Mesenchymal stem cell (in vitro differentiated cells and primary cell): ENCODE data around the gene MAP4K5.

ENCODE experiments used
- DNase-seq: peaks from one replicate; pipeline ENCODE4 v3.0.0-alpha.2; 2013
- H2AFZ ChIP-seq: one replicate; pipeline ENCODE4 v1.6.1; 2013; ENCODE audit warnings: low read depth, mild to moderate bottlenecking, control low read depth, inconsistent platforms, low read length, moderate library complexity
- H2AK5ac ChIP-seq: 2 replicates; pipeline ENCODE4 v1.6.1; 2013; ENCODE audit warnings: low read length, moderate library complexity, mild to moderate bottlenecking, inconsistent platforms; ENCODE audit not compliant: severe bottlenecking
- H2BK120ac ChIP-seq: one replicate; pipeline ENCODE4 v1.6.1; 2013; ENCODE audit warnings: low read depth, mild to moderate bottlenecking, inconsistent platforms, low read length, moderate library complexity
- H2BK12ac ChIP-seq, 2 experiments: one replicate each; pipeline ENCODE4 v1.6.1; 2013; ENCODE audit warnings: inconsistent platforms in 2 of 2, low read length in 2 of 2, mild to moderate bottlenecking in 2 of 2, moderate library complexity in 2 of 2, control low read depth in 1 of 2
- H2BK15ac ChIP-seq: one replicate; pipeline ENCODE4 v1.6.1; 2013; ENCODE audit warnings: mild to moderate bottlenecking, low read depth, inconsistent platforms; ENCODE audit not compliant: poor library complexity, severe bottlenecking
- H2BK5ac ChIP-seq: 2 replicates; pipeline ENCODE4 v1.6.1; 2013; ENCODE audit warnings: low read depth, mild to moderate bottlenecking, low read length, control low read depth, inconsistent platforms; ENCODE audit not compliant: poor library complexity, severe bottlenecking
- H3K14ac ChIP-seq, 2 experiments: one replicate each; pipeline ENCODE4 v1.6.1; 2013; ENCODE audit warnings: inconsistent platforms in 2 of 2, low read length in 2 of 2, control low read depth in 1 of 2, mild to moderate bottlenecking in 1 of 2, moderate library complexity in 1 of 2
- H3K18ac ChIP-seq, 2 experiments: one replicate each; pipeline ENCODE4 v1.6.1; 2013; ENCODE audit warnings: inconsistent platforms in 2 of 2, low read length in 2 of 2, control low read depth in 1 of 2, low read depth in 1 of 2, mild to moderate bottlenecking in 1 of 2
- H3K23ac ChIP-seq, 2 experiments: one replicate each; pipeline ENCODE4 v1.6.1; 2013; ENCODE audit warnings: inconsistent platforms in 2 of 2, low read length in 2 of 2, mild to moderate bottlenecking in 2 of 2, moderate library complexity in 2 of 2, control low read depth in 1 of 2
- H3K27ac ChIP-seq: 2 replicates; pipeline ENCODE4 v1.5.1; 2013; ENCODE audit warnings: mild to moderate bottlenecking, moderate library complexity, low read length, control low read depth, inconsistent platforms; ENCODE audit not compliant: poor library complexity, severe bottlenecking
- H3K27me3 ChIP-seq, 2 experiments: 2 replicates each; pipeline versions ENCODE4 v1.6.1 to v1.7.0; 2013; ENCODE audit warnings: low read length in 2 of 2, mild to moderate bottlenecking in 2 of 2, moderate library complexity in 2 of 2, control low read depth in 1 of 2, inconsistent platforms in 1 of 2; ENCODE audit not compliant: control insufficient read depth in 1 of 2, insufficient read depth in 1 of 2
- H3K36me3 ChIP-seq, 2 experiments: 2 replicates each; pipeline versions ENCODE4 v1.6.1 to v1.7.0; 2013; ENCODE audit warnings: low read length in 2 of 2, control low read depth in 1 of 2, inconsistent platforms in 1 of 2, low read depth in 1 of 2, mild to moderate bottlenecking in 1 of 2; ENCODE audit not compliant: insufficient read depth in 2 of 2, control insufficient read depth in 1 of 2
- H3K4ac ChIP-seq, 2 experiments: one replicate each; pipeline ENCODE4 v1.6.1; 2013; ENCODE audit warnings: inconsistent platforms in 2 of 2, low read length in 2 of 2, mild to moderate bottlenecking in 2 of 2, moderate library complexity in 2 of 2, control low read depth in 1 of 2, low read depth in 1 of 2
- H3K4me1 ChIP-seq: 2 replicates; pipeline ENCODE4 v1.6.1; 2013; ENCODE audit warnings: low read depth, low read length, control low read depth; ENCODE audit not compliant: control insufficient read depth, insufficient read depth
- H3K4me2 ChIP-seq: 2 replicates; pipeline ENCODE4 v1.6.1; 2013; ENCODE audit warnings: low read length, mild to moderate bottlenecking, inconsistent platforms; ENCODE audit not compliant: poor library complexity, severe bottlenecking
- H3K4me3 ChIP-seq, 2 experiments: 2 replicates each; pipeline versions ENCODE4 v1.5.1 to v1.7.0; 2013; ENCODE audit warnings: low read length in 2 of 2, mild to moderate bottlenecking in 2 of 2, control low read depth in 1 of 2, low read depth in 1 of 2; ENCODE audit not compliant: insufficient read depth in 1 of 2
- H3K79me1 ChIP-seq: replicated peaks from 2 replicates; pipeline ENCODE4 v1.6.1; 2013; ENCODE audit warnings: mild to moderate bottlenecking, control low read depth, low read length, inconsistent platforms; ENCODE audit not compliant: poor library complexity, severe bottlenecking
- H3K9ac ChIP-seq: 2 replicates; pipeline ENCODE4 v1.7.0; 2013; ENCODE audit warnings: mild to moderate bottlenecking, low read length, moderate library complexity
- H3K9me3 ChIP-seq: 2 replicates; pipeline ENCODE4 v1.7.0; 2013; ENCODE audit warnings: mild to moderate bottlenecking, low read length; ENCODE audit not compliant: control insufficient read depth
- H4K8ac ChIP-seq: one replicate; pipeline ENCODE4 v1.6.1; 2013; ENCODE audit warnings: inconsistent platforms, mild to moderate bottlenecking, low read length, moderate library complexity
- H4K91ac ChIP-seq: one replicate; pipeline ENCODE4 v1.6.1; 2013; ENCODE audit warnings: mild to moderate bottlenecking, low read length, inconsistent platforms
- WGBS: methylation state at CpG from one replicate; pipeline ENCODE4 v1.1.7; 2013; ENCODE audit warnings: mixed read lengths; 5-methylcytosine and 5-hydroxymethylcytosine counted together

The MAP4K5 gene

GRCh38 chr14:50410071-50410470, 122.3 kb downstream of the MAP4K5 start:
- Histone ChIP-seq H3K9me3 (no peaks in the 10 kb centered on the region), H3K79me1 (no peaks in the 10 kb centered on the region), H2BK15ac (no peak overlapping the region), H3K36me3 (peaks cover 0 to 3% of the 10 kb centered on the region in 2 experiments), H4K91ac (no peak overlapping the region), H3K4me2 (no peak overlapping the region), H3K27me3 (no peaks in the 10 kb centered on the region), H3K18ac (no peak overlapping the region), H3K9ac (no peak overlapping the region), H3K23ac (no peak overlapping the region), H3K14ac (no peak overlapping the region), H2BK120ac (no peak overlapping the region), H3K4ac (no peak overlapping the region), H3K4me3 (no peak overlapping the region), H2BK5ac (no peak overlapping the region), H2BK12ac (no peak overlapping the region), H4K8ac (peak overlapping the region; percentile 27), H2AFZ (no peak overlapping the region), H3K4me1 (no peaks in the 10 kb centered on the region), H2AK5ac (no peak overlapping the region), H3K27ac (no peak overlapping the region)
- 95% methylated on average over 1 of the region's 3 CpGs for WGBS
- no peak for DNase-seq

GRCh38 chr14:50407111-50407812, 125.1 kb downstream of the MAP4K5 start:
- Histone ChIP-seq H2AFZ (no peak overlapping the region), H3K27ac (no peak overlapping the region), H3K14ac (no peak overlapping the region), H4K8ac (no peak overlapping the region), H3K4me2 (no peak overlapping the region), H2BK5ac (no peak overlapping the region), H3K23ac (no peak overlapping the region), H3K18ac (no peak overlapping the region), H2BK120ac (no peak overlapping the region), H3K9ac (no peak overlapping the region), H2BK12ac (no peak overlapping the region), H3K27me3 (no peaks in the 10 kb centered on the region), H2BK15ac (no peak overlapping the region), H3K79me1 (no peaks in the 10 kb centered on the region), H4K91ac (no peak overlapping the region), H3K36me3 (no peaks in the 10 kb centered on the region), H3K9me3 (no peaks in the 10 kb centered on the region), H2AK5ac (no peak overlapping the region), H3K4me3 (no peak overlapping the region), H3K4me1 (peaks cover 1% of the 10 kb centered on the region), H3K4ac (no peak overlapping the region)
- WGBS: 99% methylated on average over 6 of the region's 6 CpGs
- no peak for DNase-seq

- Histone ChIP-seq H3K4me1 (peaks cover 11% of the 10 kb centered on the region), H2BK12ac (peak overlapping the region in 1 of 2 experiments; percentile 34), H2BK5ac (no peak overlapping the region), H2AK5ac (no peak overlapping the region), H4K91ac (no peak overlapping the region), H3K4me3 (no peak overlapping the region), H4K8ac (no peak overlapping the region), H3K14ac (no peak overlapping the region), H2AFZ (no peak overlapping the region), H3K18ac (no peak overlapping the region), H3K79me1 (no peaks in the 10 kb centered on the region), H3K9ac (no peak overlapping the region), H3K23ac (no peak overlapping the region), H3K4me2 (no peak overlapping the region), H3K4ac (no peak overlapping the region), H2BK15ac (no peak overlapping the region), H3K9me3 (no peaks in the 10 kb centered on the region), H2BK120ac (no peak overlapping the region), H3K36me3 (no peaks in the 10 kb centered on the region), H3K27me3 (no peaks in the 10 kb centered on the region), H3K27ac (no peak overlapping the region)
- peak; percentile 80 for DNase-seq
Measured at GRCh38 chr14:50403419-50403818, 128.9 kb downstream of the MAP4K5 start.

- Histone ChIP-seq H2BK5ac (no peak overlapping the region), H2BK120ac (peak overlapping the region; percentile 67), H3K9ac (no peak overlapping the region), H3K36me3 (no peaks in the 10 kb centered on the region), H3K23ac (no peak overlapping the region), H4K91ac (no peak overlapping the region), H2AFZ (no peak overlapping the region), H4K8ac (no peak overlapping the region), H3K4me3 (no peak overlapping the region), H3K18ac (peak overlapping the region in 1 of 2 experiments; percentile 64), H3K4ac (peak overlapping the region in 1 of 2 experiments; percentile 7), H3K4me1 (peaks cover 11% of the 10 kb centered on the region), H3K4me2 (no peak overlapping the region), H3K27me3 (no peaks in the 10 kb centered on the region), H3K14ac (no peak overlapping the region), H2BK15ac (no peak overlapping the region), H2BK12ac (peak overlapping the region; percentile 38 to 98), H3K27ac (no peak overlapping the region), H3K9me3 (no peaks in the 10 kb centered on the region), H2AK5ac (peak overlapping the region; percentile 22), H3K79me1 (no peaks in the 10 kb centered on the region)
- DNase-seq: no peak
- 88% methylated on average over 1 of the region's 1 CpG for WGBS
Measured at GRCh38 chr14:50402965-50403364, 129.4 kb downstream of the MAP4K5 start.
